Measurements from ENCODE around the gene THEM4. TPM values are rescaled to one million over a fixed set of nuclear protein-coding genes. Genes with fewer than 3 reads are reported as not detected.
A peak's percentile ranks its signal among the peaks of the same experiment; 100 is the strongest.

Gene THEM4
- 10 to 100 TPM; 14.2 to 17.0 (median 15.0) TPM for total RNA-seq
- polyA plus RNA-seq = 10 to 100 TPM; 14.8 to 25.5 TPM
- long read RNA-seq, donor 1, transcript THEM4-202 (7 exons, 1,832 nt) = major isoform, 19 of 29 reads
- long read RNA-seq, donor 1, transcript THEM4-201 (6 exons, 2,377 nt) = minor isoform, 6 of 29 reads
- long read RNA-seq, donor 1, partial matches to known transcripts = 0 of 29 reads
- long read RNA-seq, donor 1, other reads (novel, unspliced or antisense) = 1 of 29 reads
- long read RNA-seq, donor 2, transcript THEM4-201 (6 exons, 2,377 nt) = minor isoform, 18 of 69 reads
- long read RNA-seq, donor 2, transcript THEM4-202 (7 exons, 1,832 nt) = major isoform, 37 of 69 reads
- long read RNA-seq, donor 2, partial matches to known transcripts = 1 of 69 reads
- long read RNA-seq, donor 2, other reads (novel, unspliced or antisense) = 12 of 69 reads
- long read RNA-seq, donor 3, transcript THEM4-201 (6 exons, 2,377 nt) = major isoform, 8 of 15 reads
- long read RNA-seq, donor 3, partial matches to known transcripts = 0 of 15 reads
- long read RNA-seq, donor 3, other reads (novel, unspliced or antisense) = 4 of 15 reads

GRCh38 chr1:151909167-151910149 is at the start of gene THEM4:
TSS of gene THEM4 (minus strand) at chr1:151909511. CDS start at chr1:151909458, 53 bp downstream.
- DNase-seq (peak; percentile 97 to 99 (median 99)), ATAC-seq (peak; percentile 99)
- Histone ChIP-seq H3K9me3 (peaks cover 0 to 17% (median 8%) of the 10 kb centered on the region in 12 donors), H3K27me3 (no peaks in the 10 kb centered on the region), H3K4me1 (peaks cover 0 to 32% (median 14%) of the 10 kb centered on the region in 12 donors), H3K36me3 (no peaks in the 10 kb centered on the region), H3K4me3 (peak within 1 kb of the TSS; percentile 41 to 82 (median 72)), H3K27ac (peak within 1 kb of the TSS; percentile 74 to 96 (median 89))
- peak in 1 of 2 donors; percentile 88 for TF ChIP-seq POLR2A (IDR thresholded peaks at IDR 0.05)
- peak in 11 of 12 donors; percentile 6 to 60 (median 34) for TF ChIP-seq CTCF (IDR thresholded peaks at IDR 0.05)
- intact Hi-C loops (cut with DNase I) = loop anchor here in 1 of 10 donors (2.0 kb wide), 1 partner anchor 451 kb away; the partner anchor contains the start of gene POGZ
- WGBS, 4 donors = 1 to 6% (median 2%) methylated on average over 28 to 73 of the region's 73 CpGs

- no peaks in the 10 kb centered on the region for H3K27me3 ChIP-seq
- H3K4me1 ChIP-seq = peaks cover 0 to 24% (median 12%) of the 10 kb centered on the region in 12 donors
- DNase-seq (no peak), ATAC-seq (no peak)
- no peak overlapping the region for H3K27ac ChIP-seq
- intact Hi-C loops (cut with DNase I) = no loop called here
- WGBS, 4 donors = 74 to 85% (median 80%) methylated on average over 2 of the region's 2 CpGs
- H3K9me3 ChIP-seq = no peaks in the 10 kb centered on the region
- H3K36me3 ChIP-seq = no peaks in the 10 kb centered on the region
- no peak overlapping the region for H3K4me3 ChIP-seq
- no peak for TF ChIP-seq POLR2A (IDR thresholded peaks at IDR 0.05)
- no peak for TF ChIP-seq CTCF (IDR thresholded peaks at IDR 0.05)
These were observed 49.6 kb upstream of the THEM4 start for GRCh38 chr1:151958959-151959358.

- Histone ChIP-seq H3K9me3 (no peaks in the 10 kb centered on the region), H3K27ac (no peak overlapping the region), H3K4me1 (peaks cover 0 to 14% (median 7%) of the 10 kb centered on the region in 12 donors), H3K27me3 (no peaks in the 10 kb centered on the region), H3K36me3 (no peaks in the 10 kb centered on the region), H3K4me3 (no peak overlapping the region)
- 83 to 89% (median 88%) methylated on average over 3 of the region's 3 CpGs for WGBS, 4 donors
- ATAC-seq (no peak), DNase-seq (no peak)
- TF ChIP-seq CTCF (IDR thresholded peaks at IDR 0.05) = no peak
- no peak for TF ChIP-seq POLR2A (IDR thresholded peaks at IDR 0.05)
- intact Hi-C loops (cut with DNase I) = no loop called here
These were observed 47.7 kb upstream of the THEM4 start for GRCh38 chr1:151956957-151957497.

All from heart left ventricle (tissue), 16 donors.